ENCODE measurements around the gene POTEC.
"Not testable (repeated sequence)": the region's sequence is repeated elsewhere in the genome, so short reads cannot be mapped to it uniquely, and the experiment has no call there.

DNA sequence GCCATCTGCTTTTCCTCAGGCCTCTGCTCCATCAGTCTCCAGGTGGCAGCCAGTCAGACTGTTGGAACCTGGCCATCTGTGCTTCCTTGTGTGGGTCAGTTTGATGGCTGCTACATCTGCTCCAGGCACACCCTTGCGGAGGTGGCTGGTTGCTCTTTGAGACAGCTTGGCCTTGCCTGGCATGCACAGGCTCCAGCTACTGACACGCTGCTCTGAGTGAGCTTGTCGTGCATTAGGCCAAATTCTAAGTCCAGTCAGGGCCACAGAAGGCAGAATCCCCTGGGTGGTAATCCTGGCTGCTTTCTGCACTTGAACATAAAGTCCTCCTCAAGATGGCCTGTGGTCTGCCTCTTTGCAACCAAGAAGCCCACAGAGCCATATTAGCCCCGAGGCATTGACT, 41.5 kb downstream of the POTEC start:
- TF ChIP-seq POLR2A (IDR thresholded peaks at IDR 0.05; ENCODE audit: low read depth, low read length); TAF1 (IDR thresholded peaks at IDR 0.05; ENCODE audit: borderline replicate concordance, low read depth, low read length); POLR2AphosphoS5 (IDR thresholded peaks at IDR 0.05; ENCODE audit: low read depth, low read length): not testable (repeated sequence)

All from GM12892 (cell line).